Testis (tissue), 2 donors: ENCODE results near the gene MAP1LC3B.

Source experiments
- CTCF ChIP-seq, 3 experiments: fragments of 450-650 bp in 2 of 3; fragments of 200-600 bp in 1 of 3; sonication (generic) in 1 of 3; IDR thresholded peaks; one replicate each; pipeline ENCODE4 v1.5.1; 2016 to 2019; ENCODE audit warnings: antibody characterized with exemption in 3 of 3, mild to moderate bottlenecking in 2 of 3, moderate library complexity in 1 of 3
- POLR2A ChIP-seq: fragments of 450-650 bp; IDR thresholded peaks from one replicate; pipeline ENCODE4 v1.6.1; 2017; ENCODE audit warnings: antibody characterized with exemption, mild to moderate bottlenecking, moderate library complexity

- no peak for TF ChIP-seq CTCF (IDR thresholded peaks at IDR 0.05)
- TF ChIP-seq POLR2A = no peak
Measured at GRCh38 chr16:87389245-87389644, 2.9 kb upstream of the MAP1LC3B start.
